AG04450 (cell line): Measurements from ENCODE around the gene UGT1A1. TPM values are rescaled to one million over a fixed set of nuclear protein-coding genes. Genes with fewer than 3 reads are reported as not detected.

Experiments used
- CTCF ChIA-PET: fragments of 300-600, 350-600 bp; formaldehyde crosslinking; extraction: SDS; loops from one replicate; lab custom pipeline; 2022; ENCODE audit warnings: antibody characterized with exemption, inconsistent platforms; lab: Charles Lee
- POLR2A ChIA-PET: fragments of 350-600 bp; formaldehyde crosslinking; extraction: SDS; loops from one replicate; lab custom pipeline; 2021; ENCODE audit warnings: antibody characterized with exemption, inconsistent platforms; lab: Yijun Ruan, JAX
- DNase-seq: peaks from one replicate; pipeline ENCODE4 v3.0.0-alpha.2; 2011; ENCODE audit warnings: low read depth, low spot score
- H3K27ac ChIP-seq: one replicate; pipeline ENCODE4 v1.5.1; 2012; ENCODE audit warnings: low read depth, low read length, control low read depth
- H3K27me3 ChIP-seq: one replicate; pipeline ENCODE4 v1.6.0; 2012; ENCODE audit warnings: low read length; ENCODE audit not compliant: control insufficient read depth, insufficient read depth
- H3K4me3 ChIP-seq: 2 replicates; pipeline ENCODE4 v1.5.1; 2011; ENCODE audit warnings: mild to moderate bottlenecking, low read depth, low read length, control low read depth
- H3K9me3 ChIP-seq: 2 replicates; pipeline ENCODE4 v1.5.1; 2012; ENCODE audit warnings: low read length; ENCODE audit not compliant: control insufficient read depth, insufficient read depth
- CTCF ChIP-seq: IDR thresholded peaks from 2 replicates; pipeline ENCODE4 v1.5.1; 2011; ENCODE audit warnings: low read depth, low read length, control low read depth, inconsistent platforms
- polyA plus RNA-seq: library from polyadenylated mRNA; depleted of rRNA; stranded (reverse); fragments of >200 nt; gene quantifications from 2 replicates; pipeline ENCODE4 v1.2.3, GENCODE V29; 2011

Gene UGT1A1
- polyA plus RNA-seq, 1 experiment: not detected

GRCh38 chr2:233796254-233796653 is 36.2 kb downstream of the UGT1A1 start:
- H3K4me3 ChIP-seq: no peak overlapping the region
- no peak overlapping the region for H3K27ac ChIP-seq
- no peak for DNase-seq
- H3K9me3 ChIP-seq: peaks cover 5% of the 10 kb centered on the region; the same call in 1 of the 2 replicates
- POLR2A ChIA-PET: no interaction called here
- H3K27me3 ChIP-seq: peaks cover 10% of the 10 kb centered on the region
- CTCF ChIA-PET: no interaction called here
- TF ChIP-seq CTCF: no peak

GRCh38 chr2:233798335-233799086 is 38.4 kb downstream of the UGT1A1 start:
- Histone ChIP-seq H3K9me3 (peaks cover 3% of the 10 kb centered on the region; the same call in 1 of the 2 replicates), H3K4me3 (no peak overlapping the region), H3K27me3 (peaks cover 7% of the 10 kb centered on the region), H3K27ac (no peak overlapping the region)
- POLR2A ChIA-PET: no interaction called here
- TF ChIP-seq CTCF: no peak
- CTCF ChIA-PET: no interaction called here
- no peak for DNase-seq

- no peak for DNase-seq
- no peaks in the 10 kb centered on the region; the same call in 1 of the 2 replicates for H3K9me3 ChIP-seq
- POLR2A ChIA-PET: no interaction called here
- no peak for TF ChIP-seq CTCF
- CTCF ChIA-PET: no interaction called here
- H3K4me3 ChIP-seq: no peak overlapping the region
- no peak overlapping the region for H3K27ac ChIP-seq
- H3K27me3 ChIP-seq: peaks cover 7% of the 10 kb centered on the region
Observed at GRCh38 chr2:233799087-233799665, 39.1 kb downstream of the UGT1A1 start.

- ChIA-PET CTCF (no interaction called here), POLR2A (no interaction called here)
- Histone ChIP-seq H3K4me3 (no peak overlapping the region), H3K9me3 (no peaks in the 10 kb centered on the region; the same call in 1 of the 2 replicates), H3K27ac (no peak overlapping the region), H3K27me3 (peaks cover 7% of the 10 kb centered on the region)
- no peak for DNase-seq
- no peak for TF ChIP-seq CTCF
Observed at GRCh38 chr2:233799716-233800115, 39.6 kb downstream of the UGT1A1 start.

GRCh38 chr2:233800208-233800607 is 40.1 kb downstream of the UGT1A1 start:
- Histone ChIP-seq H3K27me3 (peaks cover 7% of the 10 kb centered on the region), H3K9me3 (no peaks in the 10 kb centered on the region; the same call in 1 of the 2 replicates), H3K4me3 (no peak overlapping the region), H3K27ac (no peak overlapping the region)
- no peak for TF ChIP-seq CTCF
- CTCF ChIA-PET: no interaction called here
- POLR2A ChIA-PET: no interaction called here
- DNase-seq: no peak
